Stimulated activated CD8-positive, alpha-beta memory T cell treated with anti-CD3 and anti-CD28 coated beads, Interleukin-4, amount 100 ng/mL, for 4 hours (primary cell): ENCODE data around the gene TRABD2B.

Experiments used
- DNase-seq, 2 donors: peaks; one replicate each; pipeline ENCODE4 v3.0.0-alpha.2; 2020; ENCODE audit warnings: low read depth in 2 of 2, low spot score in 1 of 2

Gene TRABD2B

DNA sequence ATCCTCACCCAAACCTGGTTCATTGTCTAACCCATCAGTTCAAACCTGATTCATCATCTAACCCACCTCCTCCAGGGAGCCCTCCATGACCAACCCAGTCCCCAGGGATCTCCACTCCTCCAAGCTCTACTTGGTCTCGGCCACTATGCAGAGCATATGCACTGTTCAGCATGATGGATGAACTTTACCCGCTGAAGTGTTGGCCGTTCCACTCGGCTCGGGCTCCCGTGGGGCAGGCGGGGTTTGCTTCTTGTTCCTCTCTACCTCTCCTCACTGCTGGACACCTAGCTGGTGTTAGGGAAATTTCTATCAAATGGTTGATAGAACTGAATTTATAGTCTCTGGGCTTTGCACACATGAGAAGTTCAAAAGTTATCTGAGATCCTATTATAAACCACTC lies 111.0 kb downstream of the TRABD2B start:
- no peak for DNase-seq

DNA sequence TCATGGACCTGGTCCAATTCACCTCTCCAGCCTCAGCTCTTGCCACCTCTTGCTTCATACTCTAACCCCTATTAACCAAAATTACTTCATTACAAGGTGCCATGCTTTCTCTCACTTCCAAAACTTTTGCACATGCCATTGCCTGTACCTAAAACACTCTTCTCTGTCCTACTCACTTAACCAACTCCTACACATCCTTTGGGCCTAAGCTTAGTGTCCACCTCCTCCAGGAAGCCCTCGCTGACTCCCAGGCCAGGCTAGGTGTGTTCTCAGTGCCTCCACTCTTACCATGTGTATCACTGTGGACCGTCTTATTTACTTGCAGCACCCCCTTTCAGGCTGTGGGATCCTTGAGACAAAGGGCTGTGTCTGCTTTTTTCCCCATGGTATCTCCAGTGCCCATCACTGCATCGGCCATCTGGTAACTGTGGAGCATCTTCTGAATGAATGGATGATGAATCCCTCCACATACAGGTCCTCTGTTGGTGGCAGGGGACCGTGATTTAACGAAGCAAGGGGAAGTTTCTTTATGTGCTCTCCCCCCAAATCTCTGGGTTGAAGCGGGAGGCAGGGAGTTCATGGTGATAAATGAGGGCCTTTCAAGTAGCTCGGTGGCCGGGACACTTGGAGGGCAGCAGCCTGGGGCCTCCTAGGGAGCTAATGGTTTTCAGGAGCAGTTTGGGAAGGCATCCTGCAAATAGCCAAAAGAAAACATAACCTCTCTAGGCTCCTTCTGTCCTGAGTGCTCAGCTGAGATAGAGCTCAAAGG lies 111.9 kb downstream of the TRABD2B start:
- no peak for DNase-seq

DNA sequence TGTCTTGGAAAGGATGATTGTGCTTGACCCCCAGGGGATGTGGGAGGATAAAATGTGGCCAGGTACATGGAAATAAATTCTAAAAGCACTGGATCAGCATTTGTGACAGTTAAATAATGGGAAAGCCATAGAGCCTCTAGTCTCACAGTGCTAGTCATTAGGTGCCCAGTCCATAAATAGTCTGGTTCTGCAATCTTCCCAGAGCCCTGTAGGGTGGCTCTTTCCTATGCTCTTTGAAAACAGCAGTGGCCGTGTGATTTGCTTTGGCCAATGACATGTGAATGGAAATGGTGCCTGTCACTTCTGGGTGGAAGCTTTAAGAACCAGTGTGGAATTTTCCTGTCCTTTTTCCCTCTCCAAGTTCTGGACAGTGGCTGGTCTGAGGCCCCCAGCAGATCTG lies 113.2 kb downstream of the TRABD2B start:
- DNase-seq = no peak

DNA sequence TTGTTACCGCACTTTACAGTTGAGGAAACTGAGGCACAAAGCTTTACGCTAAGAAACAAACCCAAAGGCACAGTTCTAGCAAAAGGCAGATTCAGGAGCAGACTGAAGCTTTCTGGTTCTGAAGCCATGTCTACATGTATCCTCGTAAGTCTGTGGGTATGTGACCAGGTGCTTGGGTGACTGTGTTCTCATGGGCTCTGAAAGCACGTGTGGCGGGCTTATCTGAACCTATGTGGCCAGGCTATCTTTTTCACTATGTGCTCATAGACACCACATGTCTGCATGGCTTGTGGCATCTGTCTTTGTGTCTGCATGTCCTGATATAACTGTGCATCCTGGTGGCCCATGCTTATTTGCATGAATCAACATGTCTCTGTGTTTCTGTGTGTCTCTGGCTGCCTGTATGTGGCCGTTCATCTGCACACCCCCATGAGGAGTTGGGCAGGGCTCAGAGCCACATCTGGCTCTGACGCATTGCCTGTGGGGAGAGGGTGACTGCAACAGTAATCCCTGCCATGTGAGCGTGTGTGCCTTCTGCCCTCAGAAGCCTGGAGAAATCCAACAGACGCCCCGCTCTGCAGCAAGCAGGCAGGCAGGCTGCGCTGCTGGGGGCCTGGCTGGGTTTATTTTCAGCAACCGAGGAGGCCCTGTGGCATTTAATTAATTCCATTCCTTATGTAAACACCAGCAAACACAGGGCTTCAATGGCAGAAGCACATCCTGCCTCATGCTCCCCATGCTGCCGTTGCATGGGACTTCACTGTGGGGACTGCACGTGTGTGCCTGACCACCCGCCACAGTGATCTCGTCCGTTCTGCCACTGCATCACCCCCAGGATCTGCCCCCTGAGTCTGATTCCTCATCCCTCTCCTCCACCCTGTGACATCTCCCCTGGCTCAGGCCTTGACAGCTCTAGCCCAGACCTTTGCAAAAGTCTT lies 115.4 kb downstream of the TRABD2B start:
- DNase-seq = no peak

- no peak for DNase-seq
Measured at GRCh38 chr1:47876587-47876963, 120.6 kb downstream of the TRABD2B start.

- DNase-seq = no peak
Measured at GRCh38 chr1:47875831-47876586, 121.2 kb downstream of the TRABD2B start.

GRCh38 chr1:47875036-47875435 lies 122.1 kb downstream of the TRABD2B start:
- no peak for DNase-seq

- no peak for DNase-seq
Measured at GRCh38 chr1:47873337-47873736, 123.8 kb downstream of the TRABD2B start.

GRCh38 chr1:47872886-47873285 lies 124.3 kb downstream of the TRABD2B start:
- DNase-seq = no peak

- DNase-seq = no peak
Measured at GRCh38 chr1:47871799-47872353, 125.3 kb downstream of the TRABD2B start.

DNA sequence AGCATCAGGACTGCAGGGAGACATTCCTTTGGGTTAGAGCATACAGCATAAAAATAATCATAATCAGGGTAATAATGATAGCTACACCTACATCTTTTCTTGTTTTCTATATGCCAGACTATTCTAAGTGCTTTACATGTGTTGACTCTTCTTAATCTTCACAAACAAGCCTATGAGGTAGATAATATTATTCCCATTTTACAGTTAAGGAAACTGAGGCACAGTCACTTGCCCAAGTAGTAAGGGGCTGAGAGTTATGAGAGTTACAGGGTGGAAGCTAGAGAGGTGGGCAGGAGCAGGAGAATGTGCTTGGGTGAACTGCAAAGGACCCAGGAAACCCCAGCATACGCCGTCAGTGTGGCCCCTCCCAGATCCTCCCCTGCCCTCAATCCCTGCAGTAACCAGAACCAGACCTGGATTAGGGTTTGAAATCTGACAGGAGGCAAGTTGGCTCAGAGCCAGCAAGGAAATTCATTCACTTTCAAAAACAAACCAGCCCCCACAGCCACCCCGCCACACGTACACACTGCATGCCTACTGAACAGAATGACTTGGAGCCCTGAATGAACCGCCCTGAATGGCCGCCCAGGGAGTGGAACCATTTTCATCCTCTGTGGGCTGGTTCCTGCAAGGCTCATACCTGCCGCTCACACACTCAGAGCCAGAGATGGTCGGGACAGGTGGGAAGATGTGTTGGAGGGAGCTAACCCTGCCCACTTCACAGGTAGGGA lies 126.1 kb downstream of the TRABD2B start:
- DNase-seq = no peak

- no peak for DNase-seq
Measured at GRCh38 chr1:47870480-47870879, 126.7 kb downstream of the TRABD2B start.

- DNase-seq = no peak
Measured at GRCh38 chr1:47868348-47868676, 128.9 kb downstream of the TRABD2B start.

DNA sequence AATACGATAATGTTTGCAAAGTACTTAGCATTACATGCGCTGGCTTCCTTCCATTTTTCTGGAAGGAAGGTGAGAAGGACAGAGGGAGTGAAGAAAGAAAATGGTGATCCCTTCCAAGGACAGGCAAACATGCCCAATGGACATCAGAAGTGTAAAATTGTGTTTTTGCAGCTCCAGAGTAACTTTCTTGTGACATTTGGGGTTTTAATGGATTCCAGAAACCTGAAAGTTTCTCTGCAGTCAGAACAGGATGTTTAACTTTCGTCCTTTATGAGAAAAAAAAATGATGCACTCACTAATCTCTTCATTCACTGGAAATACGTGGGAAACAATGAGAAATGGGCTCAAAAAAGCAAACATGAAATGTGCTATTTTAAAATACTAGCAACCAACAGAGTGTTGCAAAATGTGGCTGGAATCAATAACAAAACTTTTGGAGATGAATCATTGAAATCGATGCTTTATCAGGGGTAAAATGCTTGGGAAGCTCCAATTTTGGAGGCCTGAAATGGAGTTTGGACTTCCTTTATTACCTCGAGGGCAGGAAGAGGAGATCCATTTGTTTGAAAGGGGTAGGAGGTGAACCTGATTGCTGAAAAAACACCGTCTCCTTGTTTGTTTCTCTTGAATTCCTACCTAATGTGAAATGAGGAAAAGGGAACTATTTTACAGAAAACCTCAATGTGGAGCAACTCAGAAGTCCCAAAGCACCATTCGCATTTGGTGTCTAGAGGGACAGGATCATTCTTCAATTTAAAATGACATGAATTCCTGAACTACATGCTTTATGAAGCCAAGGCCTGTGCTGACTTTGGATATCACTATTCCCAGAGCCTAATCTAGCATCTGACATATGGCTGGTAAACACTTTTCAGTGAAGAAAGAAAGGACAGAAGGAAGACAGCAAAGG lies 129.5 kb downstream of the TRABD2B start:
- no peak for DNase-seq

- DNase-seq = no peak
Measured at GRCh38 chr1:47866601-47867437, 130.4 kb downstream of the TRABD2B start.

DNA sequence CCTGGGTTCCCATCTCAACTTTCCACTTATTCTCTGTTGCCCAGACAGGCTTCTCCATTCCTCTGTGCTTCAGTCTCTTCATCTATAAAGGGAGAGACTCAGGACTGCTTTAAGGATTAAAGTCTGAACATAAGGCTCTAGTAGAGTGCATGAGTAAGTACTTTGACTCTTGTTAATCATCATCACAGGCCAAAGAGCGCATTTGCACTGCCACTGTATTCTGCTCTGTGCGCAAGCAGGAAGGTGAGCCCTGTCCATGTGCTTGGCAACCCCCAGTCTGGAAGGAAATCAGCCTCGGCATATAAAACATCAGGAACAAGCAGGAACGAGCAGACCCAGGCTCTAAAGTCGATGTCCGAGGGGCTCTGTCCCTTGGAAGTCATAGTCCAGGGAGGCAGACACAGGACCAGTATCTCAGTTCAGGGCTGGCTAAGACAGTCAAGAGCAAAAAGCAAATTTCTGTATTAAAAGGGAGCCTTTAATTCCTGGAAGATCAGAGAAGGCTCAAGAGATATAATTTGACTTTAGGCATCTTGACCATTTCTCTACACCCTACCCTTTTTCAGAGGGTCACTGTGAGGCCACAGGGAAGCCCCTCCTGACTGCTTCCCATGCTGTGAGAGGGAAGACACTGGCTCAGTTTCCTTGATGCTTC lies 131.2 kb downstream of the TRABD2B start:
- no peak for DNase-seq

- no peak for DNase-seq
Measured at GRCh38 chr1:47859092-47859743, 138.0 kb downstream of the TRABD2B start.

GRCh38 chr1:47856996-47857395 lies 140.2 kb downstream of the TRABD2B start:
- no peak for DNase-seq
